ENCODE measurements around the gene CPNE8.
"Not testable (repeated sequence)": the region's sequence is repeated elsewhere in the genome, so short reads cannot be mapped to it uniquely, and the experiment has no call there.

CPNE8 gene

GRCh38 chr12:38825006-38825405 is 80.4 kb downstream of the CPNE8 start:
- DNase-seq (ENCODE audit: low read depth in 2 of 2): no peak

GRCh38 chr12:38823738-38824137 is 81.7 kb downstream of the CPNE8 start:
- DNase-seq (ENCODE audit: low read depth in 2 of 2): no peak

GRCh38 chr12:38823314-38823713 is 82.1 kb downstream of the CPNE8 start:
- no peak for DNase-seq (ENCODE audit: low read depth in 2 of 2)

- no peak for DNase-seq (ENCODE audit: low read depth in 2 of 2)
Measured at GRCh38 chr12:38817942-38818341, 87.4 kb downstream of the CPNE8 start.

GRCh38 chr12:38813923-38814322 is 91.5 kb downstream of the CPNE8 start:
- no peak for DNase-seq (ENCODE audit: low read depth in 2 of 2)

- DNase-seq (ENCODE audit: low read depth in 2 of 2): no peak
Measured at GRCh38 chr12:38811814-38812356, 93.5 kb downstream of the CPNE8 start.

GRCh38 chr12:38809832-38810231 is 95.6 kb downstream of the CPNE8 start:
- no peak for DNase-seq (ENCODE audit: low read depth in 2 of 2)

GRCh38 chr12:38788106-38788505 is 117.3 kb downstream of the CPNE8 start:
- no peak for DNase-seq (ENCODE audit: low read depth in 2 of 2)

- no peak for DNase-seq (ENCODE audit: low read depth in 2 of 2)
Measured at GRCh38 chr12:38785381-38785780, 120.0 kb downstream of the CPNE8 start.

- DNase-seq (ENCODE audit: low read depth in 2 of 2): no peak
Measured at GRCh38 chr12:38783304-38783703, 122.1 kb downstream of the CPNE8 start.

- DNase-seq (ENCODE audit: low read depth in 2 of 2): no peak
Measured at GRCh38 chr12:38782359-38782758, 123.0 kb downstream of the CPNE8 start.

GRCh38 chr12:38776647-38777046 is 128.7 kb downstream of the CPNE8 start:
- no peak for DNase-seq (ENCODE audit: low read depth in 2 of 2)

- DNase-seq (ENCODE audit: low read depth in 2 of 2): no peak
Measured at GRCh38 chr12:38775457-38775856, 129.9 kb downstream of the CPNE8 start.

GRCh38 chr12:38772437-38772836 is 133.0 kb downstream of the CPNE8 start:
- DNase-seq (ENCODE audit: low read depth in 2 of 2): no peak

GRCh38 chr12:38771871-38772270 is 133.5 kb downstream of the CPNE8 start:
- peak; percentile 1 to 3 for DNase-seq (ENCODE audit: low read depth in 2 of 2)

- DNase-seq (ENCODE audit: low read depth in 2 of 2): no peak
Measured at GRCh38 chr12:38761636-38762342, 143.6 kb downstream of the CPNE8 start.

GRCh38 chr12:38761111-38761510 is 144.3 kb downstream of the CPNE8 start:
- DNase-seq (ENCODE audit: low read depth in 2 of 2): no peak

- no peak for DNase-seq (ENCODE audit: low read depth in 2 of 2)
Measured at GRCh38 chr12:38759621-38760020, 145.8 kb downstream of the CPNE8 start.

GRCh38 chr12:38746744-38747143 is 158.6 kb downstream of the CPNE8 start:
- DNase-seq (ENCODE audit: low read depth in 2 of 2): no peak

- no peak for DNase-seq (ENCODE audit: low read depth in 2 of 2)
Measured at GRCh38 chr12:38745601-38746000, 159.8 kb downstream of the CPNE8 start.

- DNase-seq (ENCODE audit: low read depth in 2 of 2): no peak
Measured at GRCh38 chr12:38744041-38744440, 161.3 kb downstream of the CPNE8 start.

GRCh38 chr12:38742496-38742895 is 162.9 kb downstream of the CPNE8 start:
- not testable (repeated sequence) for DNase-seq (ENCODE audit: low read depth in 2 of 2)

GRCh38 chr12:38736821-38737220 is 168.6 kb downstream of the CPNE8 start:
- no peak for DNase-seq (ENCODE audit: low read depth in 2 of 2)

GRCh38 chr12:38732761-38733160 is 172.6 kb downstream of the CPNE8 start:
- no peak for DNase-seq (ENCODE audit: low read depth in 2 of 2)

Measured in stimulated activated CD4-positive, alpha-beta T cell treated with anti-CD3 and anti-CD28 coated beads, Interleukin-4, amount 100 ng/mL, for 48 hours (primary cell).